Measurements from ENCODE around the gene ZBTB46. TPM values are rescaled to one million over a fixed set of nuclear protein-coding genes. Genes with fewer than 3 reads are reported as not detected.

The ZBTB46 gene
- total and polyA plus RNA-seq, 10 of the 15 experiments (the other 5 are each of a cell fraction or from before 2014, with no cell fraction given), result 0.15 to 0.92 (median 0.34) TPM

DNA sequence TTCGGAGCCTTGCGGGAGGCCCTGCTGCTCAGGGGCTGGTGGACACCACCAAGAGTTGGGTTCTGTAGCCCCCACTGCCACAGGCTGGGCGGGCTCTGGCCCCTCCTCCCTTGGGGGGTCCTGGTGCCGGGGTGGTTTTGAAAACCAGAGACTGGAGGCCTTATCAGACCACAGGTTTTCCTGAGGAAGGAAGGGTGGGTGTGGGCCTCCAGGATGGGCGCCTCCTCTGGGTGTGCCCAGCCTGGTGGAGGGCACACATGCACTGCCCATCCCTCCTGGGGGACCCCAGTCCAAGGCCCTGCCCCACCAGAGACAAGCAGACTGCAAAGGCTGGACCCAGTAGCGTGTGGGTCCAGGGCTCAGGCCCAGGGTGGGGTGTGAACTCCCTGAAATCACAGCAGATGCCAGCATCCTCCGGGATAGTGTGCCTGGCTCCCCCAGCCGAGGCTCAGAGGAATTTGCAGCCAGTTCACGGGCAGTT, 13.5 kb upstream of the ZBTB46 start:
- in situ Hi-C loops (cut with MboI), result no loop called here
- ChIA-PET CTCF (no interaction called here), RAD21 (ENCODE audit: unreplicated experiment) (no interaction called here), POLR2A (no interaction called here), SMC1A (ENCODE audit: uncharacterized antibody, unreplicated experiment) (no interaction called here)
- intact Hi-C loops (cut with micrococcal nuclease; ENCODE audit: unreplicated experiment), result no loop called here
- FAIRE-seq (no peak), ATAC-seq (no peak), DNase-seq (ENCODE audit: low read depth, low spot score) (no peak)
- no peaks in the 10 kb centered on the region for H4K20me1 ChIP-seq (ENCODE audit: control insufficient read depth, insufficient read depth)
- no peaks in the 10 kb centered on the region for H3K36me3 ChIP-seq (ENCODE audit: control insufficient read depth in 2 of 2, insufficient read depth in 2 of 2, low read length in 1 of 2)
- TF ChIP-seq, protein P1, sequence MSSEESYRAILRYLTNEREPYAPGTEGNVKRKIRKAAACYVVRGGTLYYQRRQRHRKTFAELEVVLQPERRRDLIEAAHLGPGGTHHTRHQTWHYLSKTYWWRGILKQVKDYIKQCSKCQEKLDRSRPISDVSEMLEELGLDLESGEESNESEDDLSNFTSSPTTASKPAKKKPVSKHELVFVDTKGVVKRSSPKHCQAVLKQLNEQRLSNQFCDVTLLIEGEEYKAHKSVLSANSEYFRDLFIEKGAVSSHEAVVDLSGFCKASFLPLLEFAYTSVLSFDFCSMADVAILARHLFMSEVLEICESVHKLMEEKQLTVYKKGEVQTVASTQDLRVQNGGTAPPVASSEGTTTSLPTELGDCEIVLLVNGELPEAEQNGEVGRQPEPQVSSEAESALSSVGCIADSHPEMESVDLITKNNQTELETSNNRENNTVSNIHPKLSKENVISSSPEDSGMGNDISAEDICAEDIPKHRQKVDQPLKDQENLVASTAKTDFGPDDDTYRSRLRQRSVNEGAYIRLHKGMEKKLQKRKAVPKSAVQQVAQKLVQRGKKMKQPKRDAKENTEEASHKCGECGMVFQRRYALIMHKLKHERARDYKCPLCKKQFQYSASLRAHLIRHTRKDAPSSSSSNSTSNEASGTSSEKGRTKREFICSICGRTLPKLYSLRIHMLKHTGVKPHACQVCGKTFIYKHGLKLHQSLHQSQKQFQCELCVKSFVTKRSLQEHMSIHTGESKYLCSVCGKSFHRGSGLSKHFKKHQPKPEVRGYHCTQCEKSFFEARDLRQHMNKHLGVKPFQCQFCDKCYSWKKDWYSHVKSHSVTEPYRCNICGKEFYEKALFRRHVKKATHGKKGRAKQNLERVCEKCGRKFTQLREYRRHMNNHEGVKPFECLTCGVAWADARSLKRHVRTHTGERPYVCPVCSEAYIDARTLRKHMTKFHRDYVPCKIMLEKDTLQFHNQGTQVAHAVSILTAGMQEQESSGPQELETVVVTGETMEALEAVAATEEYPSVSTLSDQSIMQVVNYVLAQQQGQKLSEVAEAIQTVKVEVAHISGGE (CRISPR knock-in tag; IDR thresholded peaks at IDR 0.05), result no peak
- TF ChIP-seq, protein P2, sequence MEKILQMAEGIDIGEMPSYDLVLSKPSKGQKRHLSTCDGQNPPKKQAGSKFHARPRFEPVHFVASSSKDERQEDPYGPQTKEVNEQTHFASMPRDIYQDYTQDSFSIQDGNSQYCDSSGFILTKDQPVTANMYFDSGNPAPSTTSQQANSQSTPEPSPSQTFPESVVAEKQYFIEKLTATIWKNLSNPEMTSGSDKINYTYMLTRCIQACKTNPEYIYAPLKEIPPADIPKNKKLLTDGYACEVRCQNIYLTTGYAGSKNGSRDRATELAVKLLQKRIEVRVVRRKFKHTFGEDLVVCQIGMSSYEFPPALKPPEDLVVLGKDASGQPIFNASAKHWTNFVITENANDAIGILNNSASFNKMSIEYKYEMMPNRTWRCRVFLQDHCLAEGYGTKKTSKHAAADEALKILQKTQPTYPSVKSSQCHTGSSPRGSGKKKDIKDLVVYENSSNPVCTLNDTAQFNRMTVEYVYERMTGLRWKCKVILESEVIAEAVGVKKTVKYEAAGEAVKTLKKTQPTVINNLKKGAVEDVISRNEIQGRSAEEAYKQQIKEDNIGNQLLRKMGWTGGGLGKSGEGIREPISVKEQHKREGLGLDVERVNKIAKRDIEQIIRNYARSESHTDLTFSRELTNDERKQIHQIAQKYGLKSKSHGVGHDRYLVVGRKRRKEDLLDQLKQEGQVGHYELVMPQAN (conservative IDR thresholded peaks at IDR 0.05), result no peak
- no peaks in the 10 kb centered on the region for H3K79me2 ChIP-seq (ENCODE audit: control insufficient read depth, insufficient read depth, low read length)
- H3K4me3 ChIP-seq, result no peak overlapping the region
- no peak overlapping the region for H2AFZ ChIP-seq (ENCODE audit: control insufficient read depth, low read depth, low read length)
- BruUV-seq (replicated peaks), result no TSS peak
- peaks cover 19% of the 10 kb centered on the region for H3K4me1 ChIP-seq (ENCODE audit: control insufficient read depth, insufficient read depth, low read length)
- no peaks in the 10 kb centered on the region for H3K9me3 ChIP-seq (replicated peaks; ENCODE audit: control insufficient read depth, insufficient read depth, low read length)
- peaks cover 0 to 1% of the 10 kb centered on the region in 2 experiments; a peak in 3 of 4 replicates for H3K27me3 ChIP-seq (replicated peaks in 1 of 2; ENCODE audit: control insufficient read depth in 2 of 2, insufficient read depth in 2 of 2, low read length in 1 of 2)
- no peak overlapping the region for H3K4me2 ChIP-seq (ENCODE audit: control insufficient read depth, insufficient read depth)
- no peak overlapping the region for H3K27ac ChIP-seq (ENCODE audit: control insufficient read depth, insufficient read depth)
- WGBS (ENCODE audit: insufficient coverage, insufficient replicate concordance, low lambda C conversion rate, missing lambda C conversion rate), result 13% methylated on average over 9 of the region's 9 CpGs
- no peak overlapping the region for H3K9ac ChIP-seq (ENCODE audit: control insufficient read depth, insufficient read depth, low read length)

Measured in GM12878 (cell line).